HG02885 (cell line): ENCODE results near the gene CCDC88C.
A peak's percentile ranks its signal among the peaks of the same experiment; 100 is the strongest.

ENCODE experiments used
- ATAC-seq: cut with Tn5 transposase; IDR thresholded peaks from one replicate; pipeline ENCODE4 v1.9.1; 2021; ENCODE audit warnings: mild to moderate bottlenecking; ENCODE audit not compliant: unreplicated experiment, poor library complexity

CCDC88C gene

GRCh38 chr14:91380610-91381371 lies 36.8 kb downstream of the CCDC88C start:
- ATAC-seq, result peak; percentile 43

- no peak for ATAC-seq
These were observed 37.5 kb downstream of the CCDC88C start for GRCh38 chr14:91380123-91380522.

- ATAC-seq, result no peak
These were observed 38.1 kb downstream of the CCDC88C start for GRCh38 chr14:91379579-91379932.

- ATAC-seq, result no peak
These were observed 38.6 kb downstream of the CCDC88C start for GRCh38 chr14:91378930-91379578.

GRCh38 chr14:91377700-91378652 lies 39.6 kb downstream of the CCDC88C start:
- ATAC-seq, result no peak

GRCh38 chr14:91376547-91377477 lies 40.8 kb downstream of the CCDC88C start:
- ATAC-seq, result no peak

GRCh38 chr14:91375720-91376452 lies 41.7 kb downstream of the CCDC88C start:
- no peak for ATAC-seq

- ATAC-seq, result no peak
These were observed 42.5 kb downstream of the CCDC88C start for GRCh38 chr14:91374879-91375702.

- no peak for ATAC-seq
These were observed 43.2 kb downstream of the CCDC88C start for GRCh38 chr14:91374287-91374878.

GRCh38 chr14:91373591-91374254 lies 43.9 kb downstream of the CCDC88C start:
- ATAC-seq, result peak; percentile 68

- ATAC-seq, result peak; percentile 24
These were observed 44.7 kb downstream of the CCDC88C start for GRCh38 chr14:91372671-91373495.

GRCh38 chr14:91371990-91372375 lies 45.6 kb downstream of the CCDC88C start:
- no peak for ATAC-seq

- ATAC-seq, result no peak
These were observed 46.3 kb downstream of the CCDC88C start for GRCh38 chr14:91371011-91371989.

GRCh38 chr14:91369628-91370445 lies 47.8 kb downstream of the CCDC88C start:
- no peak for ATAC-seq
